Measurements from ENCODE around the gene LMBR1. TPM values are rescaled to one million over a fixed set of nuclear protein-coding genes. Genes with fewer than 3 reads are reported as not detected.

LMBR1 gene
- total and polyA plus RNA-seq, 2 donors (not counting 1 experiment from before 2014, with no cell fraction given), result 19.7 to 85.2 TPM

DNA sequence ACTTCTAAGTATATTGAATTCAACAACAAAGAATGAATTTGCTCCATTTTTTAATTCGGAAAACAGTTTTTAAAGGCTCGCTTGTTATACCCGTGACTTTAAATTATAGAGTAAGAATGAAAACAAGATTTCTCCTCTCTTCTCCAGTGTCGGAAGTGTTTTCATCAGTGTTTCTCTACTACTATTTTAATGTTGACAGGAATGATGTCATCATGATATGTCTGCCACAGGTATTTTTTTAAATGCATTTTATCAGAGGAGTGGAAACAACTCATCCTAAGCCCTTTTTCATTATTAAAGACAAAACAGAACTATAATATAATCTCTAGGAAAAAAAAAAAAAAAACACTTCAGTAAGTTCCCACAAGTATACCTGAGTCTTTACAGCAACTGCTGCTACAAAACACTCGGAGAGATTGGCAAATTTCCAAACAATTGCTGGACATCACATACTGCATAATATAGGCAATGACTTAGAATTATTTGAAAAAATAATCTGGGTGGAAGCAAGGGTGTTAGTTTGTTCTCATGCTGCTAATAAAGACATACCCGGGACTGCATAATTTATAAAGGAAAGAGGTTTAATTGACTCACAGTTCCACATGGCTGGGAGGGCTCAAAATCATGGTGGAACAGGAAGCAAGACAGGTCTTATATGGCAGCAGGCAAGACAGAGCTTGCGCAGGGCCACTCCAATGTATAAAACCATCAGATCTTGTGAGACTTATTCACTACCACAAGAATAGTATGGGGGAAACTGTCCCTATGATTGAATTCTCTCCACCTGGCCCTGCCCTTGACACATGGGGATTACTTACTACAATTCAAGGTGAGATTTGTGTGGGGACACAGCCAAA, 257.2 kb downstream of the LMBR1 start:
- 100% methylated on average over 1 of the region's 7 CpGs for WGBS (ENCODE audit: insufficient coverage)
- peaks cover 26% of the 10 kb centered on the region for H3K4me1 Mint-ChIP-seq
- H3K4me1 ChIP-seq (ENCODE audit: control insufficient read depth in 2 of 2, insufficient read depth in 2 of 2, low read length in 2 of 2), result peaks cover 5 to 17% of the 10 kb centered on the region in 2 donors
- ChIA-PET POLR2A (no interaction called here), CTCF (no interaction called here)
- H3K27ac Mint-ChIP-seq, result no peak overlapping the region
- H3K4me3 Mint-ChIP-seq, result no peak overlapping the region
- no peak for ATAC-seq (ENCODE audit: low read depth)
- DNase-seq, result no peak
- H3K79me2 ChIP-seq (ENCODE audit: control insufficient read depth, insufficient read depth, low read length), result peaks cover 5% of the 10 kb centered on the region
- H3K36me3 ChIP-seq (replicated peaks in 1 of 2; ENCODE audit: control extremely low read depth in 1 of 2, control insufficient read depth in 1 of 2, extremely low read depth in 1 of 2, insufficient read depth in 2 of 2, low read length in 1 of 2), result no peaks in the 10 kb centered on the region
- no peaks in the 10 kb centered on the region for H4K20me1 ChIP-seq (ENCODE audit: control insufficient read depth, insufficient read depth, low read length, poor library complexity, severe bottlenecking)
- no peaks in the 10 kb centered on the region for H3K27me3 ChIP-seq (replicated peaks in 1 of 4; ENCODE audit: control extremely low read depth in 1 of 4, control insufficient read depth in 3 of 4, insufficient read depth in 4 of 4, low read length in 3 of 4)
- H2AFZ ChIP-seq (ENCODE audit: insufficient read depth, low read depth, low read length, poor library complexity, severe bottlenecking), result no peak overlapping the region
- H3K9ac ChIP-seq (ENCODE audit: low read length), result no peak overlapping the region
- H3K9me3 Mint-ChIP-seq (ENCODE audit: insufficient read depth), result peaks cover 5% of the 10 kb centered on the region
- TF ChIP-seq EZH2 (IDR thresholded peaks at IDR 0.05; ENCODE audit: borderline replicate concordance, insufficient read depth, low read depth, low read length, poor library complexity, severe bottlenecking), result no peak
- TF ChIP-seq, protein P1, sequence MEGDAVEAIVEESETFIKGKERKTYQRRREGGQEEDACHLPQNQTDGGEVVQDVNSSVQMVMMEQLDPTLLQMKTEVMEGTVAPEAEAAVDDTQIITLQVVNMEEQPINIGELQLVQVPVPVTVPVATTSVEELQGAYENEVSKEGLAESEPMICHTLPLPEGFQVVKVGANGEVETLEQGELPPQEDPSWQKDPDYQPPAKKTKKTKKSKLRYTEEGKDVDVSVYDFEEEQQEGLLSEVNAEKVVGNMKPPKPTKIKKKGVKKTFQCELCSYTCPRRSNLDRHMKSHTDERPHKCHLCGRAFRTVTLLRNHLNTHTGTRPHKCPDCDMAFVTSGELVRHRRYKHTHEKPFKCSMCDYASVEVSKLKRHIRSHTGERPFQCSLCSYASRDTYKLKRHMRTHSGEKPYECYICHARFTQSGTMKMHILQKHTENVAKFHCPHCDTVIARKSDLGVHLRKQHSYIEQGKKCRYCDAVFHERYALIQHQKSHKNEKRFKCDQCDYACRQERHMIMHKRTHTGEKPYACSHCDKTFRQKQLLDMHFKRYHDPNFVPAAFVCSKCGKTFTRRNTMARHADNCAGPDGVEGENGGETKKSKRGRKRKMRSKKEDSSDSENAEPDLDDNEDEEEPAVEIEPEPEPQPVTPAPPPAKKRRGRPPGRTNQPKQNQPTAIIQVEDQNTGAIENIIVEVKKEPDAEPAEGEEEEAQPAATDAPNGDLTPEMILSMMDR (IDR thresholded peaks at IDR 0.05), result no peak
- no peak overlapping the region for H3K4me2 ChIP-seq (replicated peaks; ENCODE audit: low read depth, low read length, poor library complexity, severe bottlenecking)
- intact Hi-C loops (cut with micrococcal nuclease), result no loop called here
- no peaks in the 10 kb centered on the region for H3K27me3 Mint-ChIP-seq
- H3K27ac ChIP-seq (ENCODE audit: low read length in 2 of 2), result no peak overlapping the region
- peaks cover 0 to 14% (median 0%) of the 10 kb centered on the region in 3 donors for H3K9me3 ChIP-seq (ENCODE audit: control extremely low read depth in 1 of 3, control insufficient read depth in 2 of 3, insufficient read depth in 1 of 3, low read length in 2 of 3)
- H3K4me3 ChIP-seq (ENCODE audit: control extremely low read depth in 1 of 5, extremely low read depth in 1 of 5, insufficient read depth in 1 of 5, low read depth in 2 of 5, low read length in 4 of 5), result no peak overlapping the region

GRCh38 chr7:156634117-156634516, 258.9 kb downstream of the LMBR1 start:
- Histone ChIP-seq H3K79me2 (ENCODE audit: control insufficient read depth, insufficient read depth, low read length) (no peaks in the 10 kb centered on the region), H3K4me2 (replicated peaks; ENCODE audit: low read depth, low read length, poor library complexity, severe bottlenecking) (no peak overlapping the region), H3K36me3 (replicated peaks in 1 of 2; ENCODE audit: control extremely low read depth in 1 of 2, control insufficient read depth in 1 of 2, extremely low read depth in 1 of 2, insufficient read depth in 2 of 2, low read length in 1 of 2) (no peaks in the 10 kb centered on the region), H3K9ac (ENCODE audit: low read length) (no peak overlapping the region), H3K4me3 (ENCODE audit: control extremely low read depth in 1 of 5, extremely low read depth in 1 of 5, insufficient read depth in 1 of 5, low read depth in 2 of 5, low read length in 4 of 5) (no peak overlapping the region), H3K4me1 (ENCODE audit: control insufficient read depth in 2 of 2, insufficient read depth in 2 of 2, low read length in 2 of 2) (peaks cover 0 to 7% of the 10 kb centered on the region in 2 donors), H3K9me3 (ENCODE audit: control extremely low read depth in 1 of 3, control insufficient read depth in 2 of 3, insufficient read depth in 1 of 3, low read length in 2 of 3) (peaks cover 0 to 10% (median 8%) of the 10 kb centered on the region in 3 donors), H4K20me1 (ENCODE audit: control insufficient read depth, insufficient read depth, low read length, poor library complexity, severe bottlenecking) (no peaks in the 10 kb centered on the region), H3K27ac (ENCODE audit: low read length in 2 of 2) (no peak overlapping the region), H2AFZ (ENCODE audit: insufficient read depth, low read depth, low read length, poor library complexity, severe bottlenecking) (no peak overlapping the region), H3K27me3 (replicated peaks in 1 of 4; ENCODE audit: control extremely low read depth in 1 of 4, control insufficient read depth in 3 of 4, insufficient read depth in 4 of 4, low read length in 3 of 4) (peaks cover 0 to 7% (median 0%) of the 10 kb centered on the region in 4 experiments)
- Mint-ChIP-seq H3K27me3 (no peaks in the 10 kb centered on the region), H3K4me3 (no peak overlapping the region), H3K4me1 (peaks cover 15% of the 10 kb centered on the region), H3K27ac (no peak overlapping the region), H3K9me3 (ENCODE audit: insufficient read depth) (peaks cover 6% of the 10 kb centered on the region)
- ChIA-PET POLR2A (no interaction called here), CTCF (no interaction called here)
- intact Hi-C loops (cut with micrococcal nuclease), result no loop called here
- DNase-seq, result no peak
- ATAC-seq (ENCODE audit: low read depth), result no peak
- TF ChIP-seq EZH2 (IDR thresholded peaks at IDR 0.05; ENCODE audit: borderline replicate concordance, insufficient read depth, low read depth, low read length, poor library complexity, severe bottlenecking), result no peak
- TF ChIP-seq, protein P1 (IDR thresholded peaks at IDR 0.05), result no peak
- WGBS (ENCODE audit: insufficient coverage), result 94% methylated on average over 2 of the region's 3 CpGs
